ENCODE results near the gene EPN3. TPM values are rescaled to one million over a fixed set of nuclear protein-coding genes. Genes with fewer than 3 reads are reported as not detected.

The EPN3 gene
- total RNA-seq, 1 experiment from 2014 or later, result 0.92 TPM

DNA sequence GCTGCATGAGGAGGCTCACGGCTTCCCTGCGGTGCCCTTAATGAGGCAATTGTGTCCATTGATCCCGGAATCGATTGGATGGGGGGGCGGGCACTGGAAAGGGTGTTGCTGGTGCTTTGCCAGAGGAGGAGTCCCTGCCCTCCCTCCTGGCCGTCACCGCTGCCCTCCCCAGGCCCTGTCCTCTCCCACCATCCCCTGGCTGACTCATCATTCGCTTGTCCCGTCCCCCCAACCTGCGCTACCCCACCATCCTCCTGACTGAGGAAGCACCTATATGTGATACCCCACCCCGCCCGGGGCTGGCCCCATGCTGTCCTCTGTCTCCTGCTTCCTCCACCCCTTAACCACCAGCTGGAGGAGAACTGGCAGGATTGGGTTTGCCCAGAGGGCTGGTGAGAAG is 48.8 kb downstream of the EPN3 start:
- no peaks in the 10 kb centered on the region for H3K27me3 ChIP-seq (ENCODE audit: control insufficient read depth, insufficient read depth, low read length)
- no peak for DNase-seq (ENCODE audit: low read depth, low spot score)
- BruUV-seq (replicated peaks), result no TSS peak
- no peak for TF ChIP-seq TCF7L2 (IDR thresholded peaks at IDR 0.05; ENCODE audit: low read depth, low read length)
- TF ChIP-seq SIN3A (IDR thresholded peaks at IDR 0.05; ENCODE audit: borderline replicate concordance, insufficient read depth, low read depth, low read length), result no peak
- TF ChIP-seq, protein P1, sequence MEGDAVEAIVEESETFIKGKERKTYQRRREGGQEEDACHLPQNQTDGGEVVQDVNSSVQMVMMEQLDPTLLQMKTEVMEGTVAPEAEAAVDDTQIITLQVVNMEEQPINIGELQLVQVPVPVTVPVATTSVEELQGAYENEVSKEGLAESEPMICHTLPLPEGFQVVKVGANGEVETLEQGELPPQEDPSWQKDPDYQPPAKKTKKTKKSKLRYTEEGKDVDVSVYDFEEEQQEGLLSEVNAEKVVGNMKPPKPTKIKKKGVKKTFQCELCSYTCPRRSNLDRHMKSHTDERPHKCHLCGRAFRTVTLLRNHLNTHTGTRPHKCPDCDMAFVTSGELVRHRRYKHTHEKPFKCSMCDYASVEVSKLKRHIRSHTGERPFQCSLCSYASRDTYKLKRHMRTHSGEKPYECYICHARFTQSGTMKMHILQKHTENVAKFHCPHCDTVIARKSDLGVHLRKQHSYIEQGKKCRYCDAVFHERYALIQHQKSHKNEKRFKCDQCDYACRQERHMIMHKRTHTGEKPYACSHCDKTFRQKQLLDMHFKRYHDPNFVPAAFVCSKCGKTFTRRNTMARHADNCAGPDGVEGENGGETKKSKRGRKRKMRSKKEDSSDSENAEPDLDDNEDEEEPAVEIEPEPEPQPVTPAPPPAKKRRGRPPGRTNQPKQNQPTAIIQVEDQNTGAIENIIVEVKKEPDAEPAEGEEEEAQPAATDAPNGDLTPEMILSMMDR (IDR thresholded peaks at IDR 0.05), result no peak
- TF ChIP-seq POLR2AphosphoS5 (IDR thresholded peaks at IDR 0.05; ENCODE audit: low read depth, low read length), result no peak
- TF ChIP-seq, protein P2, sequence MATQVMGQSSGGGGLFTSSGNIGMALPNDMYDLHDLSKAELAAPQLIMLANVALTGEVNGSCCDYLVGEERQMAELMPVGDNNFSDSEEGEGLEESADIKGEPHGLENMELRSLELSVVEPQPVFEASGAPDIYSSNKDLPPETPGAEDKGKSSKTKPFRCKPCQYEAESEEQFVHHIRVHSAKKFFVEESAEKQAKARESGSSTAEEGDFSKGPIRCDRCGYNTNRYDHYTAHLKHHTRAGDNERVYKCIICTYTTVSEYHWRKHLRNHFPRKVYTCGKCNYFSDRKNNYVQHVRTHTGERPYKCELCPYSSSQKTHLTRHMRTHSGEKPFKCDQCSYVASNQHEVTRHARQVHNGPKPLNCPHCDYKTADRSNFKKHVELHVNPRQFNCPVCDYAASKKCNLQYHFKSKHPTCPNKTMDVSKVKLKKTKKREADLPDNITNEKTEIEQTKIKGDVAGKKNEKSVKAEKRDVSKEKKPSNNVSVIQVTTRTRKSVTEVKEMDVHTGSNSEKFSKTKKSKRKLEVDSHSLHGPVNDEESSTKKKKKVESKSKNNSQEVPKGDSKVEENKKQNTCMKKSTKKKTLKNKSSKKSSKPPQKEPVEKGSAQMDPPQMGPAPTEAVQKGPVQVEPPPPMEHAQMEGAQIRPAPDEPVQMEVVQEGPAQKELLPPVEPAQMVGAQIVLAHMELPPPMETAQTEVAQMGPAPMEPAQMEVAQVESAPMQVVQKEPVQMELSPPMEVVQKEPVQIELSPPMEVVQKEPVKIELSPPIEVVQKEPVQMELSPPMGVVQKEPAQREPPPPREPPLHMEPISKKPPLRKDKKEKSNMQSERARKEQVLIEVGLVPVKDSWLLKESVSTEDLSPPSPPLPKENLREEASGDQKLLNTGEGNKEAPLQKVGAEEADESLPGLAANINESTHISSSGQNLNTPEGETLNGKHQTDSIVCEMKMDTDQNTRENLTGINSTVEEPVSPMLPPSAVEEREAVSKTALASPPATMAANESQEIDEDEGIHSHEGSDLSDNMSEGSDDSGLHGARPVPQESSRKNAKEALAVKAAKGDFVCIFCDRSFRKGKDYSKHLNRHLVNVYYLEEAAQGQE (IDR thresholded peaks at IDR 0.05; ENCODE audit: insufficient read depth in 1 of 2, low read depth in 2 of 2, low read length in 1 of 2), result no peak
- H3K36me3 ChIP-seq (ENCODE audit: control insufficient read depth, insufficient read depth, low read length), result no peaks in the 10 kb centered on the region
- CTCF ChIA-PET, result no interaction called here
- no peak for ATAC-seq
- H3K9me3 ChIP-seq (ENCODE audit: control insufficient read depth, insufficient read depth, low read depth, low read length), result no peaks in the 10 kb centered on the region
- intact Hi-C loops (cut with micrococcal nuclease; ENCODE audit: unreplicated experiment) (no loop called here), in situ Hi-C loops (cut with HindIII; ENCODE audit: low pct_unique_long_range_greater_than_20kb, low sequenced_read_pairs) (no loop called here)
- no peak overlapping the region for H3K27ac ChIP-seq (ENCODE audit: low read length)
- peaks cover 12% of the 10 kb centered on the region; the same call in 1 of the 2 replicates for H3K4me1 ChIP-seq (ENCODE audit: control insufficient read depth, insufficient read depth, low read length)
- POLR2A ChIA-PET, result no interaction called here
- H3K4me3 ChIP-seq (ENCODE audit: low read depth in 2 of 2, low read length in 2 of 2), result no peak overlapping the region

DNA sequence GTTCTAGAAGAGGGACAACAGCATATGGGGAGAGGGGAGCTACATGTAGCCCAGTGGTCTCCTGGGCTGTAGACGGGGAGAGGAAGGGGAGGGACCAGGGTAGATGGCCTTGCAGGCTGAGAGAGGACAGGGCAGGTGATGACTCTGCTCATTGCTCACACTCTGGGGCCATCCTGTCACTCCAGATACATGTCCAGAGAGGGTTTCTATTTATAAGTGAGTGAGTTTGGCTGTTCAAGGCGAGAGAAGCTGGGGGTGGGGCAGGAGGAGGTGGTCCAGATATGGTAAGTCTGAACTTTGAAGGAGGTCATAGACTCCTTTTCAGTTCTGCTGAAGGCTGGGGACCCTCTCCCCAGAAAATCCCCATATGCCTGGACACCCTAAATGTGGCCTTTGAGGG is 50.2 kb downstream of the EPN3 start:
- no peak for TF ChIP-seq SIN3A (IDR thresholded peaks at IDR 0.05; ENCODE audit: borderline replicate concordance, insufficient read depth, low read depth, low read length)
- TF ChIP-seq, protein P1 (IDR thresholded peaks at IDR 0.05), result no peak
- CTCF ChIA-PET, result no interaction called here

More for the DNA sequence above, 50.2 kb downstream of the EPN3 start:
- in situ Hi-C loops (cut with HindIII; ENCODE audit: low pct_unique_long_range_greater_than_20kb, low sequenced_read_pairs), result no loop called here
- Histone ChIP-seq H3K9me3 (ENCODE audit: control insufficient read depth, insufficient read depth, low read depth, low read length) (no peaks in the 10 kb centered on the region), H3K27ac (ENCODE audit: low read length) (no peak overlapping the region), H3K36me3 (ENCODE audit: control insufficient read depth, insufficient read depth, low read length) (no peaks in the 10 kb centered on the region), H3K4me3 (ENCODE audit: low read depth in 2 of 2, low read length in 2 of 2) (no peak overlapping the region), H3K4me1 (ENCODE audit: control insufficient read depth, insufficient read depth, low read length) (peaks cover 12% of the 10 kb centered on the region; the same call in 1 of the 2 replicates), H3K27me3 (ENCODE audit: control insufficient read depth, insufficient read depth, low read length) (no peaks in the 10 kb centered on the region)
- ATAC-seq (no peak), DNase-seq (ENCODE audit: low read depth, low spot score) (no peak)
- no TSS peak for BruUV-seq (replicated peaks)
- intact Hi-C loops (cut with micrococcal nuclease; ENCODE audit: unreplicated experiment), result no loop called here
- POLR2A ChIA-PET, result no interaction called here

All from Panc1 (cell line).